ENCODE data around the gene DENND10.

DENND10 gene

GRCh38 chr10:119112056-119112455 lies 8.1 kb downstream of the DENND10 start:
- TF ChIP-seq GATA1 (IDR thresholded peaks at IDR 0.05; ENCODE audit: low read depth, low read length) = no peak
- TF ChIP-seq POLR2A (IDR thresholded peaks at IDR 0.05; ENCODE audit: low read length) = no peak
- DNase-seq = no peak

- no peak for TF ChIP-seq GATA1 (IDR thresholded peaks at IDR 0.05; ENCODE audit: low read depth, low read length)
- TF ChIP-seq POLR2A (IDR thresholded peaks at IDR 0.05; ENCODE audit: low read length) = no peak
- DNase-seq = no peak
These were observed 10.1 kb downstream of the DENND10 start for GRCh38 chr10:119113751-119114732.

- no peak for DNase-seq
- TF ChIP-seq POLR2A (IDR thresholded peaks at IDR 0.05; ENCODE audit: low read length) = no peak
- no peak for TF ChIP-seq GATA1 (IDR thresholded peaks at IDR 0.05; ENCODE audit: low read depth, low read length)
These were observed 12.0 kb downstream of the DENND10 start for GRCh38 chr10:119115926-119116325.

- no peak for DNase-seq
- no peak for TF ChIP-seq POLR2A (IDR thresholded peaks at IDR 0.05; ENCODE audit: low read length)
These were observed 12.5 kb downstream of the DENND10 start for GRCh38 chr10:119116326-119116951.

- no peak for DNase-seq
- TF ChIP-seq POLR2A (IDR thresholded peaks at IDR 0.05; ENCODE audit: low read length) = no peak
- no peak for TF ChIP-seq GATA1 (IDR thresholded peaks at IDR 0.05; ENCODE audit: low read depth, low read length)
These were observed 14.3 kb downstream of the DENND10 start for GRCh38 chr10:119118231-119118630.

- TF ChIP-seq POLR2A (IDR thresholded peaks at IDR 0.05; ENCODE audit: low read length) = no peak
- no peak for TF ChIP-seq GATA1 (IDR thresholded peaks at IDR 0.05; ENCODE audit: low read depth, low read length)
These were observed 15.5 kb downstream of the DENND10 start for GRCh38 chr10:119119400-119119799.

GRCh38 chr10:119120413-119120867 lies 16.5 kb downstream of the DENND10 start:
- DNase-seq = no peak
- no peak for TF ChIP-seq GATA1 (IDR thresholded peaks at IDR 0.05; ENCODE audit: low read depth, low read length)
- TF ChIP-seq POLR2A (IDR thresholded peaks at IDR 0.05; ENCODE audit: low read length) = no peak

More at GRCh38 chr10:119119400-119119799, 15.5 kb downstream of the DENND10 start:
- DNase-seq = no peak

- no peak for DNase-seq
- TF ChIP-seq POLR2A (IDR thresholded peaks at IDR 0.05; ENCODE audit: low read length) (no peak), GATA1 (IDR thresholded peaks at IDR 0.05; ENCODE audit: low read depth, low read length) (no peak)
These were observed 17.0 kb downstream of the DENND10 start for GRCh38 chr10:119120875-119121274.

GRCh38 chr10:119125942-119126341 lies 22.0 kb downstream of the DENND10 start:
- no peak for DNase-seq
- TF ChIP-seq GATA1 (IDR thresholded peaks at IDR 0.05; ENCODE audit: low read depth, low read length) (no peak), POLR2A (IDR thresholded peaks at IDR 0.05; ENCODE audit: low read length) (no peak)

- DNase-seq = no peak
- TF ChIP-seq POLR2A (IDR thresholded peaks at IDR 0.05; ENCODE audit: low read length) (no peak), GATA1 (IDR thresholded peaks at IDR 0.05; ENCODE audit: low read depth, low read length) (no peak)
These were observed 25.8 kb downstream of the DENND10 start for GRCh38 chr10:119129721-119130120.

- peak; percentile 80 to 83 for DNase-seq
- TF ChIP-seq GATA1 (IDR thresholded peaks at IDR 0.05; ENCODE audit: low read depth, low read length) = no peak
- TF ChIP-seq POLR2A (IDR thresholded peaks at IDR 0.05; ENCODE audit: low read length) = no peak
These were observed 27.8 kb downstream of the DENND10 start for GRCh38 chr10:119131512-119132240.

- TF ChIP-seq GATA1 (IDR thresholded peaks at IDR 0.05; ENCODE audit: low read depth, low read length) = no peak
- no peak for TF ChIP-seq POLR2A (IDR thresholded peaks at IDR 0.05; ENCODE audit: low read length)
These were observed 28.8 kb downstream of the DENND10 start for GRCh38 chr10:119132521-119133345.

GRCh38 chr10:119133949-119134348 lies 30.0 kb downstream of the DENND10 start:
- no peak for DNase-seq
- TF ChIP-seq GATA1 (IDR thresholded peaks at IDR 0.05; ENCODE audit: low read depth, low read length) (no peak), POLR2A (IDR thresholded peaks at IDR 0.05; ENCODE audit: low read length) (no peak)

More at GRCh38 chr10:119132521-119133345, 28.8 kb downstream of the DENND10 start:
- DNase-seq = no peak
